CD14-positive monocyte (primary cell): ENCODE data around the gene MIPEP. TPM values are rescaled to one million over a fixed set of nuclear protein-coding genes. Genes with fewer than 3 reads are reported as not detected.

Experiments used
- DNase-seq, 3 donors: peaks; one replicate each; pipeline ENCODE4 v3.0.0-alpha.2; 2011 to 2022
- H2AFZ ChIP-seq: 2 replicates; pipeline ENCODE4 v1.6.0; 2012; ENCODE audit warnings: mild to moderate bottlenecking, low read depth, low read length, inconsistent platforms; ENCODE audit not compliant: insufficient read depth, poor library complexity, severe bottlenecking
- H3K27ac ChIP-seq, 2 donors: 1 replicate in 1 of 2; 2 replicates in 1 of 2; pipeline ENCODE4 v1.5.1; 2012 to 2013; ENCODE audit warnings: low read length in 2 of 2, control low read depth in 1 of 2, inconsistent platforms in 1 of 2, low read depth in 1 of 2, mild to moderate bottlenecking in 1 of 2
- H3K27me3 ChIP-seq, 2 donors: one replicate each; pipeline versions ENCODE4 v1.6.0 to v1.6.1; 2011 to 2013; ENCODE audit warnings: low read length in 2 of 2; ENCODE audit not compliant: control insufficient read depth in 2 of 2, insufficient read depth in 2 of 2
- H3K36me3 ChIP-seq, 2 donors: replicated peaks in 1 of 2; 1 replicate in 1 of 2; 2 replicates in 1 of 2; pipeline versions ENCODE4 v1.5.1 to v1.6.1; 2012 to 2013; ENCODE audit warnings: low read length in 2 of 2, control low read depth in 1 of 2, inconsistent platforms in 1 of 2, mild to moderate bottlenecking in 1 of 2; ENCODE audit not compliant: insufficient read depth in 2 of 2, control insufficient read depth in 1 of 2
- H3K4me1 ChIP-seq, 2 donors: 1 replicate in 1 of 2; 2 replicates in 1 of 2; pipeline versions ENCODE4 v1.5.1 to v1.6.1; 2012 to 2013; ENCODE audit warnings: low read length in 2 of 2, control low read depth in 1 of 2, inconsistent platforms in 1 of 2, mild to moderate bottlenecking in 1 of 2, moderate library complexity in 1 of 2; ENCODE audit not compliant: insufficient read depth in 2 of 2, control insufficient read depth in 1 of 2
- H3K4me2 ChIP-seq: replicated peaks from 2 replicates; pipeline ENCODE3; 2012; ENCODE audit warnings: low read length, moderate library complexity, mild to moderate bottlenecking; ENCODE audit not compliant: poor library complexity, severe bottlenecking; ENCODE audit errors: extremely low read depth
- H3K4me3 ChIP-seq, 3 experiments: fragments of 200-600 bp in 1 of 3; sonication (generic) in 1 of 3; replicated peaks in 1 of 3; 1 replicate in 2 of 3; 2 replicates in 1 of 3; pipeline ENCODE4 v1.5.1; 2011 to 2013; ENCODE audit warnings: low read length in 3 of 3, mild to moderate bottlenecking in 3 of 3, control low read depth in 2 of 3, low read depth in 2 of 3, inconsistent platforms in 1 of 3, moderate library complexity in 1 of 3
- H3K79me2 ChIP-seq: 2 replicates; pipeline ENCODE4 v1.6.0; 2012; ENCODE audit warnings: mild to moderate bottlenecking, control low read depth, inconsistent platforms, low read length, moderate library complexity; ENCODE audit not compliant: insufficient read depth
- H3K9ac ChIP-seq: 2 replicates; pipeline ENCODE4 v1.6.0; 2017; ENCODE audit warnings: low read length, mild to moderate bottlenecking; ENCODE audit not compliant: insufficient read depth, poor library complexity, severe bottlenecking
- H3K9me3 ChIP-seq, 2 donors: replicated peaks in 1 of 2; 1 replicate in 1 of 2; 2 replicates in 1 of 2; pipeline versions ENCODE4 v1.5.1 to v1.6.1; 2012 to 2013; ENCODE audit warnings: low read length in 2 of 2, control low read depth in 1 of 2; ENCODE audit not compliant: control insufficient read depth in 1 of 2, insufficient read depth in 1 of 2
- H4K20me1 ChIP-seq: 2 replicates; pipeline ENCODE4 v1.6.0; 2012; ENCODE audit warnings: mild to moderate bottlenecking, low read length, control low read depth, moderate library complexity; ENCODE audit not compliant: insufficient read depth
- H3K27ac Mint-ChIP-seq, 7 donors: one replicate each; pipeline ENCODE4 v1.8.0; 2020; ENCODE audit warnings: mild to moderate bottlenecking in 7 of 7, mixed read lengths in 7 of 7, moderate library complexity in 6 of 7, inconsistent platforms in 2 of 7
- H3K27me3 Mint-ChIP-seq, 3 donors: one replicate each; pipeline ENCODE4 v1.8.0; 2021 to 2022; ENCODE audit warnings: low read depth in 3 of 3, mild to moderate bottlenecking in 3 of 3, mixed read lengths in 3 of 3, moderate library complexity in 3 of 3, inconsistent platforms in 1 of 3
- H3K36me3 Mint-ChIP-seq, 2 donors: one replicate each; pipeline ENCODE4 v1.8.0; 2020; ENCODE audit warnings: mixed read lengths in 2 of 2, inconsistent platforms in 1 of 2, mild to moderate bottlenecking in 1 of 2
- H3K4me1 Mint-ChIP-seq: one replicate; pipeline ENCODE4 v1.8.0; 2020; ENCODE audit warnings: mild to moderate bottlenecking, mixed read lengths
- H3K4me3 Mint-ChIP-seq, 2 donors: one replicate each; pipeline ENCODE4 v1.8.0; 2020; ENCODE audit warnings: mild to moderate bottlenecking in 2 of 2, mixed read lengths in 2 of 2, moderate library complexity in 1 of 2
- H3K9me3 Mint-ChIP-seq, 7 donors: one replicate each; pipeline ENCODE4 v1.8.0; 2020 to 2022; ENCODE audit warnings: mixed read lengths in 7 of 7, mild to moderate bottlenecking in 6 of 7, moderate library complexity in 6 of 7, inconsistent platforms in 2 of 7
- WGBS: methylation state at CpG from one replicate; pipeline ENCODE4 v1.1.5; 2013; ENCODE audit warnings: missing lambda C conversion rate; ENCODE audit not compliant: insufficient coverage; 5-methylcytosine and 5-hydroxymethylcytosine counted together
- intact Hi-C, 2 donors: fragments of 100-400 bp; cut with micrococcal nuclease; formaldehyde crosslinking; loops; one replicate each; pipeline versions ENCODE4 v1.15.0 to v1.15.1; 2023
- polyA plus RNA-seq, 3 donors: library from polyadenylated mRNA; depleted of rRNA in 1 of 3; unstranded in 2 of 3; stranded (reverse) in 1 of 3; fragments of 300-500 nt in 2 of 3; fragments of >200 nt in 1 of 3; fragmentation: Illumina TruSeq in 2 of 3; gene quantifications; 1 replicate in 2 of 3; 2 replicates in 1 of 3; pipeline ENCODE4 v1.2.3, GENCODE V29; 2012 to 2021
- TF ChIP-seq, protein P1 (sequence below): fragments of 200-600 bp; IDR thresholded peaks from one replicate; pipeline ENCODE4 v1.8.0; 2022; ENCODE audit warnings: antibody characterized with exemption, mild to moderate bottlenecking

MIPEP gene
- polyA plus RNA-seq, 3 donors, result 1.2 to 9.9 (median 7.7) TPM

DNA sequence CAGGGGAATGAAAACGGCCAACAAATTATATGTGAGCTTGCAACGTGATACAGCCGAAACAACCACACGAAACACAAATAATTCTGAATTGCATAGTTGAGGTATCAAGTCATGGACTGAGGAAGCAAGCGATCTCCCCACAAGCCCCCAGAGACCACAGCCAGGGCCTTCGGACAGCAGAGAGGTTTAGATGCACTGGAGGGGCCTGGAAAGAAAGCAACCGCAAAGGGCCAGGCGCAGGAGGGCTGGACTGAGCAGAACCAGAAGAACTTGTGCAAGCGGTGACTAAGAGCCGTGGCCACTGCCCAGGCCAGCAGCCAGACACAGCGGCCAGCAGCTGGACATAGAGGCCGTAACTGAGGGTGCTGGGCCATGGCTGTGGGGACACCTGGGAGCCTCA, 187.6 kb downstream of the MIPEP start:
- H3K4me3 ChIP-seq, result no peak overlapping the region
- TF ChIP-seq, protein P1, sequence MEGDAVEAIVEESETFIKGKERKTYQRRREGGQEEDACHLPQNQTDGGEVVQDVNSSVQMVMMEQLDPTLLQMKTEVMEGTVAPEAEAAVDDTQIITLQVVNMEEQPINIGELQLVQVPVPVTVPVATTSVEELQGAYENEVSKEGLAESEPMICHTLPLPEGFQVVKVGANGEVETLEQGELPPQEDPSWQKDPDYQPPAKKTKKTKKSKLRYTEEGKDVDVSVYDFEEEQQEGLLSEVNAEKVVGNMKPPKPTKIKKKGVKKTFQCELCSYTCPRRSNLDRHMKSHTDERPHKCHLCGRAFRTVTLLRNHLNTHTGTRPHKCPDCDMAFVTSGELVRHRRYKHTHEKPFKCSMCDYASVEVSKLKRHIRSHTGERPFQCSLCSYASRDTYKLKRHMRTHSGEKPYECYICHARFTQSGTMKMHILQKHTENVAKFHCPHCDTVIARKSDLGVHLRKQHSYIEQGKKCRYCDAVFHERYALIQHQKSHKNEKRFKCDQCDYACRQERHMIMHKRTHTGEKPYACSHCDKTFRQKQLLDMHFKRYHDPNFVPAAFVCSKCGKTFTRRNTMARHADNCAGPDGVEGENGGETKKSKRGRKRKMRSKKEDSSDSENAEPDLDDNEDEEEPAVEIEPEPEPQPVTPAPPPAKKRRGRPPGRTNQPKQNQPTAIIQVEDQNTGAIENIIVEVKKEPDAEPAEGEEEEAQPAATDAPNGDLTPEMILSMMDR, result no peak
- no peaks in the 10 kb centered on the region for H3K9me3 ChIP-seq
- Mint-ChIP-seq H3K27ac (no peak overlapping the region), H3K4me1 (peaks cover 3% of the 10 kb centered on the region), H3K4me3 (no peak overlapping the region), H3K9me3 (no peaks in the 10 kb centered on the region), H3K27me3 (peaks cover 0 to 2% (median 0%) of the 10 kb centered on the region in 3 donors), H3K36me3 (no peaks in the 10 kb centered on the region)
- intact Hi-C loops, result no loop called here
- no peak overlapping the region for H3K9ac ChIP-seq
- H3K79me2 ChIP-seq, result no peaks in the 10 kb centered on the region
- no peaks in the 10 kb centered on the region for H3K4me1 ChIP-seq
- no peak overlapping the region for H3K27ac ChIP-seq
- no peak for DNase-seq
- H3K36me3 ChIP-seq, result no peaks in the 10 kb centered on the region
- no peak overlapping the region for H2AFZ ChIP-seq
- WGBS, result 94% methylated on average over 8 of the region's 12 CpGs
- no peak overlapping the region for H3K4me2 ChIP-seq
- no peaks in the 10 kb centered on the region for H3K27me3 ChIP-seq
- H4K20me1 ChIP-seq, result no peaks in the 10 kb centered on the region

DNA sequence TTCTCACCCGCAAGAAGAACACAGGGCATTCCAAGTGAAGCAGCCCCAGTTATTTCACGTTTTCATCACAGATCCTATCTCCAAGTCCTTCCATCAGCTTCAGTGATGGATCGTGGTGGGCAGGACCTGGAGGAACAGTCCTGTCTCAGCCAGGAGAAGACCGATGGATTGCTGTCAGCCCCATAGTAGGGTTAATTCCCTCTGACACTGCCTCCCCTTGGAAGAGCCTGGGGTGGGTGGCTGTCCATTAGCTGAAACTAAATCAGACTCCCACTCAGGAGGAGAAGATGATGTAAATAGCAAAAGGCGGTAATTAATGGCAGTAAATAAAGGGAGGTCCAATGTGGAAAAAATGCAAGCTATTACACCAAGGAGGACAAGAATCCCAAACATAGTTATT, 188.0 kb downstream of the MIPEP start:
- WGBS, result 100% methylated on average over 1 of the region's 5 CpGs
- H3K4me2 ChIP-seq, result no peak overlapping the region
- H3K4me3 ChIP-seq, result no peak overlapping the region
- Mint-ChIP-seq H3K4me3 (no peak overlapping the region), H3K36me3 (no peaks in the 10 kb centered on the region), H3K27ac (no peak overlapping the region), H3K27me3 (peaks cover 0 to 2% (median 0%) of the 10 kb centered on the region in 3 donors), H3K9me3 (no peaks in the 10 kb centered on the region), H3K4me1 (peaks cover 6% of the 10 kb centered on the region)
- no peaks in the 10 kb centered on the region for H4K20me1 ChIP-seq
- no peak for DNase-seq
- H3K27me3 ChIP-seq, result no peaks in the 10 kb centered on the region
- intact Hi-C loops, result no loop called here
- no peaks in the 10 kb centered on the region for H3K4me1 ChIP-seq
- no peaks in the 10 kb centered on the region for H3K36me3 ChIP-seq
- no peak overlapping the region for H3K9ac ChIP-seq
- no peaks in the 10 kb centered on the region for H3K79me2 ChIP-seq
- no peaks in the 10 kb centered on the region for H3K9me3 ChIP-seq
- TF ChIP-seq, protein P1, result no peak
- H3K27ac ChIP-seq, result no peak overlapping the region
- H2AFZ ChIP-seq, result no peak overlapping the region
